KMS-11 (cell line): ENCODE data around the gene SDK1.

Experiments used
- H2AFZ ChIP-seq: fragments of 200-600 bp; sonication (generic); 2 replicates; pipeline ENCODE4 v1.6.1; 2016; ENCODE audit warnings: antibody characterized with exemption, mixed run types, low read depth
- H3K27ac ChIP-seq: fragments of 200-600 bp; sonication (generic); 2 replicates; pipeline ENCODE4 v1.6.1; 2016; ENCODE audit warnings: mild to moderate bottlenecking, mixed run types
- H3K27me3 ChIP-seq: fragments of 200-600 bp; sonication (generic); 2 replicates; pipeline ENCODE4 v1.6.1; 2017; ENCODE audit warnings: mild to moderate bottlenecking, low read depth, mixed run types, moderate library complexity; ENCODE audit not compliant: insufficient read depth
- H3K36me3 ChIP-seq: fragments of 200-600 bp; sonication (generic); 2 replicates; pipeline ENCODE4 v1.6.1; 2017; ENCODE audit warnings: mild to moderate bottlenecking, mixed run types; ENCODE audit not compliant: insufficient read depth
- H3K4me1 ChIP-seq: fragments of 200-600 bp; sonication (generic); 2 replicates; pipeline ENCODE4 v1.6.1; 2016; ENCODE audit warnings: mild to moderate bottlenecking, low read depth, mixed run types; ENCODE audit not compliant: poor library complexity, severe bottlenecking
- H3K4me2 ChIP-seq: fragments of 200-600 bp; sonication (generic); 2 replicates; pipeline ENCODE4 v1.7.0; 2016; ENCODE audit warnings: mild to moderate bottlenecking, mixed run types
- H3K4me3 ChIP-seq: fragments of 200-600 bp; sonication (generic); IDR thresholded peaks from 2 replicates; pipeline ENCODE4 v1.6.1; 2017; ENCODE audit warnings: low read depth, low read length, mixed read lengths; ENCODE audit not compliant: insufficient read depth
- H3K79me2 ChIP-seq: fragments of 200-600 bp; sonication (generic); 2 replicates; pipeline ENCODE4 v1.6.1; 2016; ENCODE audit warnings: low read depth, mixed run types; ENCODE audit not compliant: insufficient read depth
- H3K9ac ChIP-seq: fragments of 200-600 bp; sonication (generic); 2 replicates; pipeline ENCODE4 v1.6.1; 2016; ENCODE audit warnings: mild to moderate bottlenecking, mixed run types
- H4K20me1 ChIP-seq: fragments of 200-600 bp; sonication (generic); 2 replicates; pipeline ENCODE4 v1.6.1; 2016; ENCODE audit warnings: mild to moderate bottlenecking, mixed run types; ENCODE audit not compliant: insufficient read depth
- CTCF ChIP-seq: fragments of 200-600 bp; sonication (generic); conservative IDR thresholded peaks from 2 replicates; pipeline ENCODE4 v1.6.1; 2017; ENCODE audit warnings: low read depth, mild to moderate bottlenecking, antibody characterized with exemption, low read length, moderate library complexity, mixed read lengths

The SDK1 gene

GRCh38 chr7:4069268-4070095, 768.4 kb downstream of the SDK1 start:
- Histone ChIP-seq H4K20me1 (no peaks in the 10 kb centered on the region), H3K4me2 (no peak overlapping the region), H3K9ac (no peak overlapping the region), H3K27ac (no peak overlapping the region), H2AFZ (no peak overlapping the region), H3K4me3 (no peak overlapping the region), H3K36me3 (no peaks in the 10 kb centered on the region), H3K27me3 (no peaks in the 10 kb centered on the region), H3K4me1 (no peaks in the 10 kb centered on the region), H3K79me2 (no peaks in the 10 kb centered on the region)
- TF ChIP-seq CTCF = no peak

- no peak overlapping the region for H3K27ac ChIP-seq
- H3K9ac ChIP-seq = no peak overlapping the region
- H4K20me1 ChIP-seq = no peaks in the 10 kb centered on the region
- no peaks in the 10 kb centered on the region for H3K4me1 ChIP-seq
- H3K4me3 ChIP-seq = no peak overlapping the region
- no peak overlapping the region for H3K4me2 ChIP-seq
- H3K27me3 ChIP-seq = no peaks in the 10 kb centered on the region
- no peaks in the 10 kb centered on the region for H3K36me3 ChIP-seq
- TF ChIP-seq CTCF = no peak
- no peak overlapping the region for H2AFZ ChIP-seq
- no peaks in the 10 kb centered on the region for H3K79me2 ChIP-seq
These were observed 769.2 kb downstream of the SDK1 start for GRCh38 chr7:4070214-4070613.

GRCh38 chr7:4071370-4072058, 770.5 kb downstream of the SDK1 start:
- no peaks in the 10 kb centered on the region for H3K36me3 ChIP-seq
- no peaks in the 10 kb centered on the region for H3K4me1 ChIP-seq
- H3K27ac ChIP-seq = no peak overlapping the region
- no peaks in the 10 kb centered on the region for H4K20me1 ChIP-seq
- H2AFZ ChIP-seq = no peak overlapping the region
- H3K4me2 ChIP-seq = no peak overlapping the region
- H3K4me3 ChIP-seq = no peak overlapping the region
- TF ChIP-seq CTCF = no peak
- no peaks in the 10 kb centered on the region for H3K79me2 ChIP-seq
- H3K27me3 ChIP-seq = no peaks in the 10 kb centered on the region
- no peak overlapping the region for H3K9ac ChIP-seq

- Histone ChIP-seq H3K79me2 (no peaks in the 10 kb centered on the region), H3K36me3 (no peaks in the 10 kb centered on the region), H3K9ac (no peak overlapping the region), H3K4me2 (no peak overlapping the region), H3K27ac (no peak overlapping the region), H2AFZ (no peak overlapping the region), H4K20me1 (no peaks in the 10 kb centered on the region), H3K4me1 (no peaks in the 10 kb centered on the region), H3K27me3 (no peaks in the 10 kb centered on the region), H3K4me3 (no peak overlapping the region)
- TF ChIP-seq CTCF = no peak
These were observed 771.3 kb downstream of the SDK1 start for GRCh38 chr7:4072161-4072925.
